ENCODE data around the gene EEPD1.

DNA sequence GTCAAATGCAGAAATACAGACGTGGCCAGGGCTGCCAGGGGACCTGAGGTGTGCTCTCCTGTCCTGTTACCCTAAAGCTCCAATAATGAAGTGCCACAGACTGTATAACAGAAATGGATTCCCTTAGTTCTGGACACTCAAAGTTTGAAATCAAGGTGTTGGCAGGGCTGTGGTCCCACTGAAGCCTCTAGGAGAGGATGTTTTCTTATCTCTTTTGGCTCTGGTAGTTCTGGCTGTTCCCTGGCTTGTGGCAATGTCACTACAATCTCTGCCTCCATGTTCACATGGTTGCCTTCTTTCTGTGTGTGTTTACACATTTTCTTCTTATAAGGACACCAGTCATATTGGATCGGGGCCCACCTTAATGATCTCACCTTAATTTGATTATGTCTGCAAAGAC, 15.3 kb upstream of the EEPD1 start:
- TF ChIP-seq POLR2AphosphoS5 (IDR thresholded peaks at IDR 0.05; ENCODE audit: borderline replicate concordance, low read depth, low read length) (no peak), EZH2 (IDR thresholded peaks at IDR 0.05) (no peak)

All from SK-N-MC (cell line).